Erythroblast (primary cell): Measurements from ENCODE around the gene KLHL29.

ENCODE experiments used
- DNase-seq, 2 experiments: peaks; one replicate each; lab custom pipeline; 2025; lab: John Stamatoyannopoulos, UW
- GATA1 ChIP-seq: IDR thresholded peaks from 2 replicates; pipeline ENCODE4 v1.6.1; 2011; ENCODE audit warnings: low read depth, mild to moderate bottlenecking, control low read depth, low read length, moderate library complexity
- POLR2A ChIP-seq: IDR thresholded peaks from 2 replicates; pipeline ENCODE4 v1.6.1; 2011; ENCODE audit warnings: mild to moderate bottlenecking, low read length

Gene KLHL29

GRCh38 chr2:23542230-23542789, 157.3 kb downstream of the KLHL29 start:
- TF ChIP-seq POLR2A, result no peak
- TF ChIP-seq GATA1, result no peak
- DNase-seq, result no peak

GRCh38 chr2:23543302-23543701, 158.3 kb downstream of the KLHL29 start:
- TF ChIP-seq GATA1, result no peak
- TF ChIP-seq POLR2A, result no peak
- no peak for DNase-seq

GRCh38 chr2:23543728-23544127, 158.7 kb downstream of the KLHL29 start:
- no peak for DNase-seq
- TF ChIP-seq GATA1 (no peak), POLR2A (no peak)

- TF ChIP-seq GATA1 (no peak), POLR2A (no peak)
- no peak for DNase-seq
Observed at GRCh38 chr2:23544589-23545295, 159.8 kb downstream of the KLHL29 start.

GRCh38 chr2:23545396-23545795, 160.4 kb downstream of the KLHL29 start:
- TF ChIP-seq GATA1, result no peak
- no peak for TF ChIP-seq POLR2A
- DNase-seq, result no peak

GRCh38 chr2:23545811-23546210, 160.8 kb downstream of the KLHL29 start:
- TF ChIP-seq GATA1 (no peak), POLR2A (no peak)
- DNase-seq, result no peak

- DNase-seq, result no peak
- TF ChIP-seq POLR2A, result no peak
- no peak for TF ChIP-seq GATA1
Observed at GRCh38 chr2:23546913-23547312, 161.9 kb downstream of the KLHL29 start.

GRCh38 chr2:23547725-23548124, 162.7 kb downstream of the KLHL29 start:
- TF ChIP-seq POLR2A (no peak), GATA1 (no peak)
- DNase-seq, result no peak

GRCh38 chr2:23548143-23548769, 163.3 kb downstream of the KLHL29 start:
- no peak for DNase-seq
- TF ChIP-seq GATA1 (no peak), POLR2A (no peak)

- DNase-seq, result no peak
- no peak for TF ChIP-seq POLR2A
- TF ChIP-seq GATA1, result no peak
Observed at GRCh38 chr2:23549051-23549450, 164.1 kb downstream of the KLHL29 start.

- TF ChIP-seq POLR2A (no peak), GATA1 (no peak)
- DNase-seq, result no peak
Observed at GRCh38 chr2:23549821-23550530, 165.0 kb downstream of the KLHL29 start.

- no peak for DNase-seq
- TF ChIP-seq POLR2A (no peak), GATA1 (no peak)
Observed at GRCh38 chr2:23550553-23550952, 165.6 kb downstream of the KLHL29 start.

GRCh38 chr2:23551875-23552274, 166.9 kb downstream of the KLHL29 start:
- no peak for DNase-seq

GRCh38 chr2:23553561-23553960, 168.6 kb downstream of the KLHL29 start:
- no peak for TF ChIP-seq GATA1
- no peak for TF ChIP-seq POLR2A
- no peak for DNase-seq

More at GRCh38 chr2:23551875-23552274, 166.9 kb downstream of the KLHL29 start:
- TF ChIP-seq GATA1 (no peak), POLR2A (no peak)
